Measurements from ENCODE around the gene CNOT6. TPM values are rescaled to one million over a fixed set of nuclear protein-coding genes. Genes with fewer than 3 reads are reported as not detected.

Gene CNOT6
- polyA plus RNA-seq, 2 donors = 6.8 TPM

DNA sequence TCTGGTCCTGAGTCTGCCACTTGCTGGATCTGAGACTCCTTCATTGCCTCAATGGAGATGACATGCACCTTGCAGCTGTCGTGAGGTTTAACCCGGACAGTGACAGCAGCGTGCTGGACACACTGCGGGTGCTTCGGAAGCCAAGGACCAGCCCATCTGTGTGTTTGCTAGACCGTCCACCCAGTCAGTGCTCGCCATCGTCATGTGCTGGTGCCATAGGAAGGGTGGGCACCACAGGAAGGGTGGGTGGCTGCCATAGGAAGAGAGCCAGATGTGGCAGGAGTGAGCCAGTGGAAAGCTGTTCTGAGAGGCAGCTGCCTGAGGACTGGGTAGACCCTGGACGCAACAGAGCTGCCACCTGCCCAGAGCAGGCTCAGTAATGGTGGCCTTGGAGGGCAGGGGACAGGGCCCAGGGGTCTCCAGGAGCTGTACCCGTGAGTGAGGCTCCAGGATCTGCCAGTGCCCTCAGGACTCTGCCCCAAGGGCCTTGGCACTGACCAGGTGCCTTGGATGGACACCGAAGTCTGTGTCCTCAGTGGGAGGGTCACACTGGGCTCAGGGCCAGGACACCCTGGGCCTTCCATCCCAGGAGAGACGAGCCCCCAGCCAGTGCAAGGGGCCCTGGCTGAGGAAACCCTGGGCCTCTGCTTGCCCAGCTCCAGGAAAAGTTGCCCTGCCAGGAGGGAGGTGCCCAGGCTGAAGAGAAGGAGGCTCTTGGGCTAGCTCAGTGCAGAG lies 133.4 kb downstream of the CNOT6 start:
- whole genome bisulfite sequencing, 2 donors = 79 to 84% methylated on average over 12 of the region's 12 CpGs
- H3K4me3 ChIP-seq (ENCODE audit: low read depth in 1 of 2, low read length in 2 of 2) = no peak overlapping the region
- no peak overlapping the region for H3K27ac ChIP-seq (ENCODE audit: low read depth in 2 of 2, low read length in 1 of 2)
- no peaks in the 10 kb centered on the region for H3K27me3 ChIP-seq (ENCODE audit: control insufficient read depth in 1 of 2, insufficient read depth in 2 of 2, low read length in 2 of 2)
- no peaks in the 10 kb centered on the region for H3K36me3 ChIP-seq (ENCODE audit: control insufficient read depth in 2 of 2, insufficient read depth in 2 of 2, low read length in 1 of 2)
- no peaks in the 10 kb centered on the region for H3K4me1 ChIP-seq (ENCODE audit: control insufficient read depth in 2 of 2, insufficient read depth in 2 of 2, low read length in 1 of 2)
- peaks cover 0 to 2% of the 10 kb centered on the region in 2 donors for H3K9me3 ChIP-seq (ENCODE audit: control insufficient read depth in 2 of 2, insufficient read depth in 1 of 2, low read depth in 1 of 2, low read length in 1 of 2)

Other genes starting within 250 kb of the CNOT6 start
- gene MAPK9, start 202.3 kb upstream of the CNOT6 start, polyA plus RNA-seq = 10 to 100 TPM in 1 of 2 donors, 1 to 10 TPM in 1; 5.4 to 10.3 TPM
- gene GFPT2, start 141.0 kb upstream of the CNOT6 start, polyA plus RNA-seq = 1 to 10 TPM in 1 of 2 donors, under 1 TPM in 1; 0.73 to 1.9 TPM
- 1 to 10 TPM; 1.0 to 6.1 TPM for gene SCGB3A1, start 97.1 kb downstream of the CNOT6 start, polyA plus RNA-seq
- 1 to 10 TPM; 2.8 to 4.0 TPM for gene FLT4, start 155.2 kb downstream of the CNOT6 start, polyA plus RNA-seq
- gene OR2Y1, start 245.7 kb downstream of the CNOT6 start, polyA plus RNA-seq = not detected